Measurements from ENCODE around the gene DCAKD.

DNA sequence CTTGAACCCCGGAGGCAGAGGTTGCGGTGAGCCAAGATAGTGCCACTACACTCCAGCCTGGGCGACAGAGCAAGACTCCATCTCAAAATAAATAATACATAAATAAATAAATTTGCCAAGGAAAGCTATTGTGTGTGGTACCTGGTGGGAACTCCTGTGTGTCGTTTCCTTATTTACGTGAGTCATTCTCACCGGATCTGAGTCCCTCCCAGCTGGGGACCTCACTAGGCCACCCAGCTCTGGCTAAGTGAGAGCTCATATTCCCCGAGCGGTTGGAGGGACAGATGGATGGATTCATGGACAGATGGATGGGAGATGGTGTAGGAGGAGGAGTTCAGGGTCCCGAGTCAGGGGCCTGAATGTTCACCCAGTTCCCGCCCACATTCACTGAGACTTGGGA lies 60.4 kb downstream of the DCAKD start:
- no peak for TF ChIP-seq POLR2A (IDR thresholded peaks at IDR 0.05)
- TF ChIP-seq, protein P1, sequence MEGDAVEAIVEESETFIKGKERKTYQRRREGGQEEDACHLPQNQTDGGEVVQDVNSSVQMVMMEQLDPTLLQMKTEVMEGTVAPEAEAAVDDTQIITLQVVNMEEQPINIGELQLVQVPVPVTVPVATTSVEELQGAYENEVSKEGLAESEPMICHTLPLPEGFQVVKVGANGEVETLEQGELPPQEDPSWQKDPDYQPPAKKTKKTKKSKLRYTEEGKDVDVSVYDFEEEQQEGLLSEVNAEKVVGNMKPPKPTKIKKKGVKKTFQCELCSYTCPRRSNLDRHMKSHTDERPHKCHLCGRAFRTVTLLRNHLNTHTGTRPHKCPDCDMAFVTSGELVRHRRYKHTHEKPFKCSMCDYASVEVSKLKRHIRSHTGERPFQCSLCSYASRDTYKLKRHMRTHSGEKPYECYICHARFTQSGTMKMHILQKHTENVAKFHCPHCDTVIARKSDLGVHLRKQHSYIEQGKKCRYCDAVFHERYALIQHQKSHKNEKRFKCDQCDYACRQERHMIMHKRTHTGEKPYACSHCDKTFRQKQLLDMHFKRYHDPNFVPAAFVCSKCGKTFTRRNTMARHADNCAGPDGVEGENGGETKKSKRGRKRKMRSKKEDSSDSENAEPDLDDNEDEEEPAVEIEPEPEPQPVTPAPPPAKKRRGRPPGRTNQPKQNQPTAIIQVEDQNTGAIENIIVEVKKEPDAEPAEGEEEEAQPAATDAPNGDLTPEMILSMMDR (IDR thresholded peaks at IDR 0.05): no peak
